CD14-positive monocyte (primary cell): ENCODE measurements around the gene GAPT. TPM values are rescaled to one million over a fixed set of nuclear protein-coding genes. Genes with fewer than 3 reads are reported as not detected.

ENCODE experiments used
- DNase-seq, 3 donors: peaks; one replicate each; pipeline ENCODE4 v3.0.0-alpha.2; 2011 to 2022
- H2AFZ ChIP-seq: 2 replicates; pipeline ENCODE4 v1.6.0; 2012; ENCODE audit warnings: mild to moderate bottlenecking, low read depth, low read length, inconsistent platforms; ENCODE audit not compliant: insufficient read depth, poor library complexity, severe bottlenecking
- H3K27ac ChIP-seq, 2 donors: 1 replicate in 1 of 2; 2 replicates in 1 of 2; pipeline ENCODE4 v1.5.1; 2012 to 2013; ENCODE audit warnings: low read length in 2 of 2, control low read depth in 1 of 2, inconsistent platforms in 1 of 2, low read depth in 1 of 2, mild to moderate bottlenecking in 1 of 2
- H3K27me3 ChIP-seq, 2 donors: one replicate each; pipeline versions ENCODE4 v1.6.0 to v1.6.1; 2011 to 2013; ENCODE audit warnings: low read length in 2 of 2; ENCODE audit not compliant: control insufficient read depth in 2 of 2, insufficient read depth in 2 of 2
- H3K36me3 ChIP-seq, 2 donors: replicated peaks in 1 of 2; 1 replicate in 1 of 2; 2 replicates in 1 of 2; pipeline versions ENCODE4 v1.5.1 to v1.6.1; 2012 to 2013; ENCODE audit warnings: low read length in 2 of 2, control low read depth in 1 of 2, inconsistent platforms in 1 of 2, mild to moderate bottlenecking in 1 of 2; ENCODE audit not compliant: insufficient read depth in 2 of 2, control insufficient read depth in 1 of 2
- H3K4me1 ChIP-seq, 2 donors: 1 replicate in 1 of 2; 2 replicates in 1 of 2; pipeline versions ENCODE4 v1.5.1 to v1.6.1; 2012 to 2013; ENCODE audit warnings: low read length in 2 of 2, control low read depth in 1 of 2, inconsistent platforms in 1 of 2, mild to moderate bottlenecking in 1 of 2, moderate library complexity in 1 of 2; ENCODE audit not compliant: insufficient read depth in 2 of 2, control insufficient read depth in 1 of 2
- H3K4me2 ChIP-seq: replicated peaks from 2 replicates; pipeline ENCODE3; 2012; ENCODE audit warnings: low read length, moderate library complexity, mild to moderate bottlenecking; ENCODE audit not compliant: poor library complexity, severe bottlenecking; ENCODE audit errors: extremely low read depth
- H3K4me3 ChIP-seq, 3 experiments: fragments of 200-600 bp in 1 of 3; sonication (generic) in 1 of 3; replicated peaks in 1 of 3; 1 replicate in 2 of 3; 2 replicates in 1 of 3; pipeline ENCODE4 v1.5.1; 2011 to 2013; ENCODE audit warnings: low read length in 3 of 3, mild to moderate bottlenecking in 3 of 3, control low read depth in 2 of 3, low read depth in 2 of 3, inconsistent platforms in 1 of 3, moderate library complexity in 1 of 3
- H3K79me2 ChIP-seq: 2 replicates; pipeline ENCODE4 v1.6.0; 2012; ENCODE audit warnings: mild to moderate bottlenecking, control low read depth, inconsistent platforms, low read length, moderate library complexity; ENCODE audit not compliant: insufficient read depth
- H3K9ac ChIP-seq: 2 replicates; pipeline ENCODE4 v1.6.0; 2017; ENCODE audit warnings: low read length, mild to moderate bottlenecking; ENCODE audit not compliant: insufficient read depth, poor library complexity, severe bottlenecking
- H3K9me3 ChIP-seq, 2 donors: replicated peaks in 1 of 2; 1 replicate in 1 of 2; 2 replicates in 1 of 2; pipeline versions ENCODE4 v1.5.1 to v1.6.1; 2012 to 2013; ENCODE audit warnings: low read length in 2 of 2, control low read depth in 1 of 2; ENCODE audit not compliant: control insufficient read depth in 1 of 2, insufficient read depth in 1 of 2
- H4K20me1 ChIP-seq: 2 replicates; pipeline ENCODE4 v1.6.0; 2012; ENCODE audit warnings: mild to moderate bottlenecking, low read length, control low read depth, moderate library complexity; ENCODE audit not compliant: insufficient read depth
- H3K27ac Mint-ChIP-seq, 7 donors: one replicate each; pipeline ENCODE4 v1.8.0; 2020; ENCODE audit warnings: mild to moderate bottlenecking in 7 of 7, mixed read lengths in 7 of 7, moderate library complexity in 6 of 7, inconsistent platforms in 2 of 7
- H3K27me3 Mint-ChIP-seq, 3 donors: one replicate each; pipeline ENCODE4 v1.8.0; 2021 to 2022; ENCODE audit warnings: low read depth in 3 of 3, mild to moderate bottlenecking in 3 of 3, mixed read lengths in 3 of 3, moderate library complexity in 3 of 3, inconsistent platforms in 1 of 3
- H3K36me3 Mint-ChIP-seq, 2 donors: one replicate each; pipeline ENCODE4 v1.8.0; 2020; ENCODE audit warnings: mixed read lengths in 2 of 2, inconsistent platforms in 1 of 2, mild to moderate bottlenecking in 1 of 2
- H3K4me1 Mint-ChIP-seq: one replicate; pipeline ENCODE4 v1.8.0; 2020; ENCODE audit warnings: mild to moderate bottlenecking, mixed read lengths
- H3K4me3 Mint-ChIP-seq, 2 donors: one replicate each; pipeline ENCODE4 v1.8.0; 2020; ENCODE audit warnings: mild to moderate bottlenecking in 2 of 2, mixed read lengths in 2 of 2, moderate library complexity in 1 of 2
- H3K9me3 Mint-ChIP-seq, 7 donors: one replicate each; pipeline ENCODE4 v1.8.0; 2020 to 2022; ENCODE audit warnings: mixed read lengths in 7 of 7, mild to moderate bottlenecking in 6 of 7, moderate library complexity in 6 of 7, inconsistent platforms in 2 of 7
- WGBS: methylation state at CpG from one replicate; pipeline ENCODE4 v1.1.5; 2013; ENCODE audit warnings: missing lambda C conversion rate; ENCODE audit not compliant: insufficient coverage; 5-methylcytosine and 5-hydroxymethylcytosine counted together
- intact Hi-C, 2 donors: fragments of 100-400 bp; cut with micrococcal nuclease; formaldehyde crosslinking; loops; one replicate each; pipeline versions ENCODE4 v1.15.0 to v1.15.1; 2023
- polyA plus RNA-seq, 3 donors: library from polyadenylated mRNA; depleted of rRNA in 1 of 3; unstranded in 2 of 3; stranded (reverse) in 1 of 3; fragments of 300-500 nt in 2 of 3; fragments of >200 nt in 1 of 3; fragmentation: Illumina TruSeq in 2 of 3; gene quantifications; 1 replicate in 2 of 3; 2 replicates in 1 of 3; pipeline ENCODE4 v1.2.3, GENCODE V29; 2012 to 2021
- TF ChIP-seq, protein P1 (sequence below): fragments of 200-600 bp; IDR thresholded peaks from one replicate; pipeline ENCODE4 v1.8.0; 2022; ENCODE audit warnings: antibody characterized with exemption, mild to moderate bottlenecking

GAPT gene
- polyA plus RNA-seq, 3 donors: 46.7 to 173 (median 103) TPM

DNA sequence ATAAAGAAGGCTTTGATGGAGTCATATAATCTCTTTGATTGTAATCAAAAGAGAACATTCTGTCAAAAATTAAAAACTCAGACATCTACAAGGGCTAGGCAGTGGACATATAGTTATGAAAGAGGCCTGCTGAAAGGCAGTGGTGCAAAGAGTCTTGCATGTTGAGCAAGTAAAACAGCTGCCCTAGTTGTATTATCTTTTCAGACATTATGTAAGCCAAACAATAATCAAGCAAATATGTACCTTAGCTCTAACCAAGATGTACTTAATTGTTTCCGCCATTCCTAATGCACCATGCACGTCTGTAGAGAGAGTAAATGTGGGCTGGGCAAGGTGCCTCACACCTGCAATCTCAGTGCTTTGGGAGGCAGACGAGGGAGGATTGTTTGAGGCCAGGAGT lies 14.3 kb downstream of the GAPT start:
- H3K27me3 Mint-ChIP-seq: no peaks in the 10 kb centered on the region
- peak overlapping the region in 1 of 2 donors; percentile 67 for H3K4me3 Mint-ChIP-seq
- H3K27ac ChIP-seq: peak overlapping the region; percentile 63 to 65
- H3K27ac Mint-ChIP-seq: peak overlapping the region; percentile 69 to 91 (median 83)
- TF ChIP-seq, protein P1, sequence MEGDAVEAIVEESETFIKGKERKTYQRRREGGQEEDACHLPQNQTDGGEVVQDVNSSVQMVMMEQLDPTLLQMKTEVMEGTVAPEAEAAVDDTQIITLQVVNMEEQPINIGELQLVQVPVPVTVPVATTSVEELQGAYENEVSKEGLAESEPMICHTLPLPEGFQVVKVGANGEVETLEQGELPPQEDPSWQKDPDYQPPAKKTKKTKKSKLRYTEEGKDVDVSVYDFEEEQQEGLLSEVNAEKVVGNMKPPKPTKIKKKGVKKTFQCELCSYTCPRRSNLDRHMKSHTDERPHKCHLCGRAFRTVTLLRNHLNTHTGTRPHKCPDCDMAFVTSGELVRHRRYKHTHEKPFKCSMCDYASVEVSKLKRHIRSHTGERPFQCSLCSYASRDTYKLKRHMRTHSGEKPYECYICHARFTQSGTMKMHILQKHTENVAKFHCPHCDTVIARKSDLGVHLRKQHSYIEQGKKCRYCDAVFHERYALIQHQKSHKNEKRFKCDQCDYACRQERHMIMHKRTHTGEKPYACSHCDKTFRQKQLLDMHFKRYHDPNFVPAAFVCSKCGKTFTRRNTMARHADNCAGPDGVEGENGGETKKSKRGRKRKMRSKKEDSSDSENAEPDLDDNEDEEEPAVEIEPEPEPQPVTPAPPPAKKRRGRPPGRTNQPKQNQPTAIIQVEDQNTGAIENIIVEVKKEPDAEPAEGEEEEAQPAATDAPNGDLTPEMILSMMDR: no peak
- H3K79me2 ChIP-seq: peaks cover 16% of the 10 kb centered on the region
- peaks cover 63 to 72% of the 10 kb centered on the region in 2 donors for H3K4me1 ChIP-seq
- H3K4me1 Mint-ChIP-seq: peaks cover 64% of the 10 kb centered on the region
- peaks cover 0 to 3% (median 0%) of the 10 kb centered on the region in 7 donors for H3K9me3 Mint-ChIP-seq
- DNase-seq: no peak
- intact Hi-C loops: loop anchor here in 1 of 2 donors (5.0 kb wide), 1 partner anchor 37 kb away; no protein-coding TSS in a partner anchor
- peak overlapping the region; percentile 55 for H3K4me2 ChIP-seq
- H4K20me1 ChIP-seq: no peaks in the 10 kb centered on the region
- H3K36me3 Mint-ChIP-seq: peaks cover 8 to 13% of the 10 kb centered on the region in 2 donors
- H3K27me3 ChIP-seq: no peaks in the 10 kb centered on the region
- H3K9ac ChIP-seq: no peak overlapping the region
- H3K36me3 ChIP-seq: no peaks in the 10 kb centered on the region
- H3K4me3 ChIP-seq: peak overlapping the region in 1 of 3 experiments; percentile 46
- no peaks in the 10 kb centered on the region for H3K9me3 ChIP-seq
- WGBS: no CpG with 5 or more reads among the region's 3 CpGs
- H2AFZ ChIP-seq: no peak overlapping the region

DNA sequence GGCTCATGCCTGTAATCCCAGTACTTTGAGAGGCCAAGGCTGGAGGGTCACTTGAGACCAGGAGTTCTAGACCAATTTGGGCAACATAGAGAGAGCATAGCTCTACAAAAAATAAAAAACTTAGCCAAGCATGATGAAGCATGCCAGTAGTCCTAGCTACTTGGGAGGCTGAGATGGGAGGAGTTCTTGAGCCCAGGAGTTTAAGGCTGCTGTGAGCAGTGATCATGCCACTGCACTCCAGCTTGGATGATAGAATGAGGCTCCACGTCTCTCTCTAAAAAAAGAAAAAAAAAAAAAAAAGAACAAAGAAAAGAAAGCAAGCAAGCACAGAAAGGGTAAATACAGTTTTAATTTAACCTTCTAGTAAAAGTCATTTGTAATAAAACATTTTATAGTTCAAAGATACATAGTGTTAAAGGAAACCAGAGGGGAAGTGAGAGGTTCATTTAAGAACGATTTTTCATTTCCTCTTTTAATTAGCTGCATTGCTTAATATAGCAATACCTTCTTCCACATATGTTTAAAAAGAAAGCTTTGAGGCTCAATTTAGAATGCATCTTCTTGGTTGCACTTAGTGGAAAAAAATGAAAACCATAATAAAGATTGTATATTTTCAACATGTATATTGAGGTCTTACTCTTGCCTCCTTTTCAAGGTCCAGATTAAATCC lies 14.9 kb downstream of the GAPT start:
- H3K9me3 ChIP-seq: no peaks in the 10 kb centered on the region
- intact Hi-C loops: loop anchor here in 1 of 2 donors (5.0 kb wide), 1 partner anchor 36 kb away; no protein-coding TSS in a partner anchor
- no CpG with 5 or more reads among the region's 2 CpGs for WGBS

More for the DNA sequence above, 14.9 kb downstream of the GAPT start:
- Histone ChIP-seq H3K4me1 (peaks cover 59 to 66% of the 10 kb centered on the region in 2 donors), H4K20me1 (no peaks in the 10 kb centered on the region), H3K36me3 (no peaks in the 10 kb centered on the region), H3K27me3 (no peaks in the 10 kb centered on the region), H3K9ac (no peak overlapping the region), H3K4me3 (peak overlapping the region in 1 of 3 experiments; percentile 46), H3K79me2 (peaks cover 10% of the 10 kb centered on the region), H3K27ac (peak overlapping the region; percentile 63 to 65), H3K4me2 (peak overlapping the region; percentile 55), H2AFZ (no peak overlapping the region)
- peaks cover 0 to 4% (median 3%) of the 10 kb centered on the region in 7 donors for H3K9me3 Mint-ChIP-seq
- peak; percentile 22 to 77 (median 37) for DNase-seq
- peaks cover 58% of the 10 kb centered on the region for H3K4me1 Mint-ChIP-seq
- H3K27ac Mint-ChIP-seq: peak overlapping the region; percentile 69 to 91 (median 83)
- H3K4me3 Mint-ChIP-seq: peak overlapping the region in 1 of 2 donors; percentile 67
- H3K36me3 Mint-ChIP-seq: peaks cover 5 to 11% of the 10 kb centered on the region in 2 donors
- no peaks in the 10 kb centered on the region for H3K27me3 Mint-ChIP-seq
- TF ChIP-seq, protein P1: no peak
